ENCODE results near the gene TSPAN18. TPM values are rescaled to one million over a fixed set of nuclear protein-coding genes. Genes with fewer than 3 reads are reported as not detected.

TSPAN18 gene
- polyA plus RNA-seq, 1 of the 3 experiments (the other 2 are of a cell fraction), result 0.72 TPM

GRCh38 chr11:44834846-44835245 is 108.1 kb downstream of the TSPAN18 start:
- WGBS (ENCODE audit: low lambda C conversion rate), result 75% methylated on average over 6 of the region's 6 CpGs
- no peak for DNase-seq

More at GRCh38 chr11:44834846-44835245, 108.1 kb downstream of the TSPAN18 start:
- Histone ChIP-seq H3F3A (replicated peaks; ENCODE audit: insufficient read depth) (no peaks in the 10 kb centered on the region), H3K27ac (ENCODE audit: low read depth in 2 of 2, low read length in 1 of 2) (peak overlapping the region in 1 of 2 experiments; percentile 79; a peak in 2 of 4 replicates), H3K36me3 (replicated peaks in 1 of 2; ENCODE audit: control insufficient read depth in 1 of 2, insufficient read depth in 2 of 2, low read length in 1 of 2) (no peaks in the 10 kb centered on the region), H3K4me1 (ENCODE audit: control insufficient read depth in 1 of 2, insufficient read depth in 2 of 2, low read depth in 1 of 2, low read length in 1 of 2) (peaks cover 0 to 49% of the 10 kb centered on the region in 2 experiments; a peak in 2 of 4 replicates), H3K9me2 (no peaks in the 10 kb centered on the region), H3K27me3 (ENCODE audit: insufficient read depth) (no peaks in the 10 kb centered on the region), H3K9ac (no peak overlapping the region), H4K20me1 (ENCODE audit: insufficient read depth) (no peaks in the 10 kb centered on the region), H3K4me3 (ENCODE audit: low read depth in 2 of 2, low read length in 1 of 2) (no peak overlapping the region), H3K79me2 (ENCODE audit: insufficient read depth) (no peaks in the 10 kb centered on the region), H3K4me2 (no peak overlapping the region), H3K9me3 (no peaks in the 10 kb centered on the region), H2AFZ (ENCODE audit: low read depth) (no peak overlapping the region)
- CTCF ChIA-PET, result interaction anchor here (0.9 to 1.8 kb wide), 3 partner anchors 23 to 60 kb away, joined by 3 to 5 read pairs (median 5); no protein-coding TSS in a partner anchor
- no peak for TF ChIP-seq FOXJ3 (CRISPR knock-in tag; IDR thresholded peaks at IDR 0.05)
- no peak for TF ChIP-seq REST (IDR thresholded peaks at IDR 0.05; ENCODE audit: low read depth, low read length)
- no peak for TF ChIP-seq CHD2 (IDR thresholded peaks at IDR 0.05; ENCODE audit: low read length, partially characterized antibody)
- TF ChIP-seq EP300 (IDR thresholded peaks at IDR 0.05; ENCODE audit: borderline replicate concordance in 1 of 2, low read depth in 1 of 2, low read length in 1 of 2), result no peak
- no peak for TF ChIP-seq MAX (IDR thresholded peaks at IDR 0.05; ENCODE audit: low read depth)
- TF ChIP-seq IRF3 (IDR thresholded peaks at IDR 0.05; ENCODE audit: low read depth, low read length), result no peak
- no peak for TF ChIP-seq NRF1 (IDR thresholded peaks at IDR 0.05; ENCODE audit: low read depth, low read length)
- TF ChIP-seq TCF12 (IDR thresholded peaks at IDR 0.05), result no peak
- TF ChIP-seq, protein P1, sequence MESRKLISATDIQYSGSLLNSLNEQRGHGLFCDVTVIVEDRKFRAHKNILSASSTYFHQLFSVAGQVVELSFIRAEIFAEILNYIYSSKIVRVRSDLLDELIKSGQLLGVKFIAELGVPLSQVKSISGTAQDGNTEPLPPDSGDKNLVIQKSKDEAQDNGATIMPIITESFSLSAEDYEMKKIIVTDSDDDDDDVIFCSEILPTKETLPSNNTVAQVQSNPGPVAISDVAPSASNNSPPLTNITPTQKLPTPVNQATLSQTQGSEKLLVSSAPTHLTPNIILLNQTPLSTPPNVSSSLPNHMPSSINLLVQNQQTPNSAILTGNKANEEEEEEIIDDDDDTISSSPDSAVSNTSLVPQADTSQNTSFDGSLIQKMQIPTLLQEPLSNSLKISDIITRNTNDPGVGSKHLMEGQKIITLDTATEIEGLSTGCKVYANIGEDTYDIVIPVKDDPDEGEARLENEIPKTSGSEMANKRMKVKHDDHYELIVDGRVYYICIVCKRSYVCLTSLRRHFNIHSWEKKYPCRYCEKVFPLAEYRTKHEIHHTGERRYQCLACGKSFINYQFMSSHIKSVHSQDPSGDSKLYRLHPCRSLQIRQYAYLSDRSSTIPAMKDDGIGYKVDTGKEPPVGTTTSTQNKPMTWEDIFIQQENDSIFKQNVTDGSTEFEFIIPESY (IDR thresholded peaks at IDR 0.05; ENCODE audit: borderline replicate concordance, low read depth), result no peak
- TF ChIP-seq GABPA (IDR thresholded peaks at IDR 0.05; ENCODE audit: low read depth), result no peak
- no peak for TF ChIP-seq FOSL2 (IDR thresholded peaks at IDR 0.05; ENCODE audit: borderline replicate concordance, low read depth)
- TF ChIP-seq MXI1 (IDR thresholded peaks at IDR 0.05; ENCODE audit: low read depth, low read length), result no peak
- no peak for TF ChIP-seq RAD21 (IDR thresholded peaks at IDR 0.05; ENCODE audit: low read length)
- no peak for TF ChIP-seq TEAD4 (IDR thresholded peaks at IDR 0.05; ENCODE audit: borderline replicate concordance, insufficient read depth)
- no peak for TF ChIP-seq RCOR1 (IDR thresholded peaks at IDR 0.05; ENCODE audit: low read length)
- TF ChIP-seq CTCF (IDR thresholded peaks at IDR 0.05), result no peak
- no peak for TF ChIP-seq USF1 (IDR thresholded peaks at IDR 0.05; ENCODE audit: borderline replicate concordance, low read depth)
- POLR2A ChIA-PET, result no interaction called here
